GM18511 (cell line): Measurements from ENCODE around the gene MRPL16.
"Not testable (repeated sequence)": the region's sequence is repeated elsewhere in the genome, so short reads cannot be mapped to it uniquely, and the experiment has no call there.

ENCODE experiments used
- ATAC-seq: cut with Tn5 transposase; IDR thresholded peaks from one replicate; pipeline ENCODE4 v1.9.1; 2021; ENCODE audit warnings: mild to moderate bottlenecking, moderate library complexity; ENCODE audit not compliant: unreplicated experiment

MRPL16 gene

DNA sequence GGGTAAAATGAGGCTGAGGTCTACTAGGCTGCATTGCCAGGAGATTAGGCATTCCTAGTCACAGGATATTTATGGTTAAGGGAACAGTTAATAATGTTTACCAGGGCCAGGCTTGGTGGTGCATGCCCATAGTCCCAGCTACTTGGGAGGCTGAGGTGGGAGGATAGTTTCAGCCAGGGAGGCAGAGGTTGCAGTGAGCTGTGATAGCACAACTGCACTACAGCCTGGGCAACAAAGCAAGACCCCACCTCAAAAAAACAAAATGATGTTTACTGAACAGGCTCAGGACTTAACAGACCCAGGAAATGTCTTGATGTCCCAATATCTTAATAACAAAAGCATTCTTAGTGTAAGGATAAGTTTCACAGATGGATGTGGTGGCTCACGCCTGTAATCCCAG lies 2.8 kb upstream of the MRPL16 start:
- ATAC-seq: no peak

DNA sequence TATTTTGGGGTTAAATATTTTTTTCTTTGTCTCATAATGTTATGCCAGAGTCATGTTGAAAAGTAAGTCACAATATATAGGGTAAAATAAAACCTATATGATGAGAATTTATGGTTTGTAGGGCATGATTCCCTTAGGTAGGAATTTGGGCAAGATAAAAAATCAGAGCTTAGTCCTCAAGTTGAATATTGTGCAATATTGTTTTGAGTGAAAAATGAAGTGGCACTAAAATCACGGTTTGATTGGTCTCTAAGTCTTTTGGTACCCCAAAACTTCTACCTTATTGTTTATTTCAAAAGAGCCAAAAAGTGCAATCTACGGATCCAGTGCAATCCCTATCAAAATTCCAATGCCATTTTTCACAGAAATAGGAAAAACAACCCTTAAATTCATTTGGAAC lies 1.6 kb upstream of the MRPL16 start:
- ATAC-seq: no peak

DNA sequence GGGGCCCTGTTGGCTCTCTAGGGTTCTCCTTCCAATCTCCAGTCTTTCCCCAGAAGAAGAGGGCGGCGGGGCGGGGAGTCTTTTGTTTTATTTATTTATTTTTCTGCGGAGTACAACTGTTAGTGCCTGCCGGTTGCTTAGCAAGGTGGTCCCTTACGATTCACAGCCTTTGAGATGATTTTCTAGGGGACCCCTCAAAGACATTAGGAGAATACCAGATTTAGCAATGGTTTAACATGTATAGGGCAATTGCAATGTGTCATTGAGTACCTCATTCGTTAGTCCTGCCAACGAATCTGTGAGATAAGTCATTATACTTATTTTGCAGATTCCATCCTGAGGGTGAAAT lies 307 bp upstream of the MRPL16 start:
- ATAC-seq: peak; percentile 9

DNA sequence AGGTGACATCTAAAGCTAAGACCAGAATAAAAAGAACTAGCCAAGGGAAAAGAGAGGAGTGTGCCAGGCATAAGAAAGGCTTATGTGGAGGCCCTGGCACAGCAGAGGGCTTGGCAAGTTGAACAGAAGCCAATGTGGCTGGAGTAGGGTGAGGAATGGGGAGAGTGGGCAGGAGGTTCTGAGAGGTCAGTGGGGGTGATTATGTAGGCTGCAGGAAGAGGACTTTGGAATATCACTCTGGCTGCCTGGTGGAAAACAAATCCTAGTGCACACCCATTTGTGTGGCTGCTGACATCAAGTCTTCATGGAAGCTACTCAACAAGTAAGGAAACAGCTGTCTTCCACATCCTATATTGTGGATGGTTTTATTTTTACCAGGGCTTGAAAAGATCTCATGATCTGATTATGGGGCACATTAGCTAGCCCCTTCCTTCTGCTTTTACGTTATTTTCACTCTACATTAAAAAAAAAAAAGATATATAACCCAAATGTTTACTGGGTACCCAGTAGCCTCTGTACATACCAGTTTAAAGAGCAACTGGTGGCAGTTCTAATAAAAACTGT lies 3.4 kb downstream of the MRPL16 start:
- no peak for ATAC-seq

DNA sequence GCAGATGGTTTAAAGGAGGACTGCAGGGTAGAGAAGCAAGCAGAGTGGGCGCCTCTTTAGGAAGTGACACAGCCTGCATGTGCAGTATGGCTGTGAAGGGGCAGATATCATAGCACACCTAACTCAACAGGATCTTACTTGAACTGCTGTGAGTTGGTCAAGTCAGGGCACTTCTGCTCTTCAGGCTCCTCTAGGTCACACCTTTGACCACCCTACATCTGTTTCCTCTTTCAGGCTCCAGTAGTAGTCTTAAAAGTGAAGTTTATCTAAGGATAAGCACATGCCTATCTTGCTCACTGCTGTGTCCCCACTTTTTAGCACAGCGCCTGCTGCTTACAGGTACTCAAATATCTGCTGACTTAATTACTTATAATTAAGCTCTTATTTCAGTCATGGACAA lies 6.5 kb downstream of the MRPL16 start:
- ATAC-seq: no peak

DNA sequence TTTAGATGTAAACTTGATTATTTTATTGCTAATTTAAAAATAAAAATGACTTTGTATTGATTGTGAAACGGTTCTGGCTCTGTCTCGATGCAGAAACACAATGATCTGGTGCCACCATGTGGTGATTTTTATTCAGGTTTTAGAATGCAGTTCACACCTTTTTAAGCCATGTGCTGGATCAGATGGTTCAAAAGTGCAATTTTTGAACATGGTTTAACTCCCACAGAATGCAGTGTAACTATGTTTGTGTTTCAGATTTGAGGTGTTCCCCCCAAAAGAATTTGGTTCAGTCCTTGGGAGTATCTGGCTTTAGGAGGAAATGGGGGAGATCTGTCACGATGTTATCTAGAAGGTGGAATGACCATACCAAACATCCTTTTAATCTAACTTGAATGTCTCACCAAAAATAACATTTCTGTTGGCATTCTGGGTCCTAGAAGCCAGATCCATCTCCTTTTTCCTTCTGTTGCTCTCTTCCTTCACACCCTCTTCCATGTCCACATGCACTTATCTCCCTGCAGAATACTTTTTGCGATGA lies 7.9 kb downstream of the MRPL16 start:
- ATAC-seq: peak; percentile 66

DNA sequence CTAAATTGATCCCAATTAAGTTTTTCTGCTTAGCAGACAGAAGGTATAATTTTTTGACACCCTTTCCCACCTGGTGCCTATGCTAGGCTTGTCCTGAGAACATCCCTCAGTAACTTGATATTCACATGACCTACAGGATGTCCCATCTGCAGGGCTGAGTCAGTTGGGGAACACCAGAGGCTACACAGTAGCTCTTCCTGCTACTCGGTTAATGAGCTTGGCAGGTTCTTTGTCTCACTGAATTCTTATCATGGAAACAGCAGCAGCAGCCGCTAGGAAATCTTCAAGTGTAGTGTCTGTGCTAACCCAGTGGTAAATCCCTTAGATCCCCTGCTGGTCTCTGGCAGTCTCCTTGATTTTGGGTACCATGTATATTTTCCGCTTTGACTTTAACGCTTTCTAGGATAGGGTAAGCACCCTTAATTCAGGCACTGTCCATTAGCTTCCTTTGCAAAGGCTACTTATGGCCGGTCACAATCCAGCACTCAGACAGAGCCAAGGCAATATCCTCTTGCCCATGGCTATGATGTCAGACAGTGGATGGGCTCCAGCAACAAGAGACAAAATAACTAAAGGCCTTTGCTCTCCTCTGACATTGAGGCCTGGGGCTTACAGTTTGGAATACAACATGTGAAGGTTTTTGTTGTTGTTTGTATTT lies 8.5 kb downstream of the MRPL16 start:
- ATAC-seq: peak; percentile 36

DNA sequence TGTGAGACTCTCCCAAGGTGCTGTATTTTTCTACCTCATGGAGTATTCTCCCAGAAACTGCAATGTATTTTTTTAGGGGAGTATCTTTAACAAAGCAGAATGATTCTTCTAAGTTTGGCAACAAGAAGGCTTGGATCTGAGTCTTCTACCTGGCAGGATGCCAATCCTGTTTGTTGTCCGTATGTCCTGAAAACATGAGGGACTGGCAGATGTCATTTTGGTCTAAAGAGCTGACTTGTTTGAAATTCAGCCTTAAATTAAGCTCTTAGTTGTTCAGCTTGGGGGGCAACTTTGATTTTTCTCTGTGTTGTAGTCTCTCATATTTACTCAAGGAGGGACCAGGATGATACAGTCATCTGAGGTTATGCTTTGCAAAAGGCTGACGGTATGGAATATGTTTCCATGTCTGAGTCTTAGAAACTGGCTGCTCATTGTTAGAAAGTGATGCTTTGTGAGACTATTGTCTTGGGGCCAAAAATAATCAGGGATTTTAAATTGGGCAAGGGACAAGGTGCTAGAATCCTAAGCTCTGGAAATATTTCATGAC lies 9.3 kb downstream of the MRPL16 start:
- ATAC-seq: no peak

DNA sequence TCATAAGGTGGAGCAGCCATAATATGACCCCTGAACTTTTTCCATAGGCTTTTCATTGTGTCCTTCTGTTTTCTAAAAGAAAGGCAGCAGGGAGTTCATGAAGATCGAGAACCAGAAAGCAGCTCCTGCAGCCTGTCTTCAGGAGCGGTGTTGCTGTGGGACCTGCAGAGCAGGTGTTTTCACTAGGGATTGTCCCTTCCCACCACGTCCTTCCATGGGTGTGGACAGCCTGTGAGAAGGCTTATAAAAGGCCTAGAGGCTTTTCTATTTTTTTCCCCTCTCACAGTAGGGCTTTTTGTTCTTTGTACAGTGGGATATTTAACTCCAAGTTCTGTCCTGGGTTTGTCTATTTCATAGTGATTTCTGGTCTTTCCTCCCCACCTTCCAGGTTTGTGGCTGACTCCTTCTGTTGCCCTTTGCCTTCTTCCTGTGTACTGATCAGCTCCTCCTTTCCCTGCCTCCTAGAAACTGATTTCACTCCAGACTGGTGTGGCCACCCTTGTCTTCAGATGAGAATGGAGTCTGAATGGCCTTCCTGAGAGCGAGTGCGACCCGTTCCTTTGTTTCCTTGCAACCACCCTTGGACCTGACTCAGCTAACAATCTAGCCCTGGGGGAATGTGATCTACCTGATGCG lies 10.1 kb downstream of the MRPL16 start:
- ATAC-seq: no peak

DNA sequence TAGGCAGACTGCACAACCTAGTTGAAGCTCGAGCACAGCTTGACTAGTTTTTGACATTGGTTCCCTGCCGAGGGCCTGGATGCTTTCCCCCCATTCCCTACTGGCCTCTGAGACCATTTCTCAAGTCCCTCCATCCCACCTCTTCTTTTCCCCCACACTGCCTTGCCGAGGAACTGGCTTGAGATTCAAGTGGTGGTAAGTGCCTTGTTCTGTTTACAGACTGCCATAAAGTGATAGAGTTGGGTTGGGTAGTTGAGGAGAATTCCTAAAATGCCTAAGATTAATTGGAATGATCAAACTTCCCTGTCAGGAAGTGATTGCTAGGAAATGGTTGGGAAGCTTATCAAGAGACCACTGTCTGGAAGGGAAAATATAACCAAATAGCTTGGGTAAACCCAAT lies 16.2 kb downstream of the MRPL16 start:
- ATAC-seq: no peak

DNA sequence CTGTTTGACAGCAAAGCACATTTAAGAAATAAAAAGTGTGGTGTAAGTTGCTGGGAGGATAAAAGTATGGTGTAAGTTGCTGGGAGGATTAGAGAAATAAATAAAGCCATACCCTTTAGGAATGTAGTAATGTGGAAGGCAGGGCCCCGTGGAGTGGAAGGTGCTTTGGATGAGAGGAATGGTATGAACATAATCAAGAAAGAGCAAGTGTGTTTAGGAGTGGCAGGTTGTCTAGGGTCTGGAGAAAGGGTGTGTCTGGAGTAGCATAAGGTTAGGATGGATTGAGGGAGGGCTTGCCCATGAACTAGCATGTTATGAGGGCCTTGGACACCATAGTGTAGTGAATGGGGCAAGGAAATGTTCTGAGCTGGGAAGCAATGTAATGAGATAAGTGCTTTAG lies 18.1 kb downstream of the MRPL16 start:
- ATAC-seq: no peak

DNA sequence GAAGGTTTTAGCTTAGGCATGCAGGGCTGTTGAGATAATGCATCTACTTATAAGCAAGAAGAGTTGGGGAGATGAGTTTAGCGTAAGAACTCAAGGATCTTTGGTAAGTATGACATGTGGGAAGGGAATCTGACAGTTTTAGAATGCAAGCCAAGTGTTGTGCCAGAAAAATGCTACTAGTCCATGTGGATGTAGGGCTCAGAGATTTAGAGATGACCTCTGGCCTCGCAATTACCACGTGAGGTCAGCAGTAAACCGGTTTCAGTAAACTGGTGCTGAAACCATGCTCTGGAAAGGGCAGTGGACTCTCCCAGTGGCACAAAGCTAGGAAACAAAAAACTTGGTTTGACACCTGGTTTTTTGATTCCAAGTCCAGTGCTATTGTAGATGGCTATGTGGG lies 18.9 kb downstream of the MRPL16 start:
- no peak for ATAC-seq

DNA sequence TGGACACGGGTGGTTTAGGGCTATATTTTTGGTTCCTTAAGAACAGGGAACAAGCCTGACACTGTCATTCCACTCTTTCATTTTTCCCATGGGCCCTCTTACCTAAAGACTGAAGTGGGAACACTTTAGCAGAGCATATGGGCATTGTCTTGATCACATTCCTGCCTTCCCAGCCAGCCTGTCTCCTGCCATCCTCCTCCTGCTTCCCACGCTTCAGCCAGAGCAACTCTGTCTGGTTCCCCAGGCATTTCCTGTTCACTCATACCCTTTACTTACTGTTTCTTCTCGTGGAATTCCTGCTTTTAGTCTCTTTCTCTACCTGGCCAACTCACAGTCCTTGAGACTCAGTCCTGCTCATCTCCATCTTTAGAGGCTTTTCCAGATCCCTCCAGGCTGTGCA lies 22.8 kb downstream of the MRPL16 start:
- ATAC-seq: no peak

DNA sequence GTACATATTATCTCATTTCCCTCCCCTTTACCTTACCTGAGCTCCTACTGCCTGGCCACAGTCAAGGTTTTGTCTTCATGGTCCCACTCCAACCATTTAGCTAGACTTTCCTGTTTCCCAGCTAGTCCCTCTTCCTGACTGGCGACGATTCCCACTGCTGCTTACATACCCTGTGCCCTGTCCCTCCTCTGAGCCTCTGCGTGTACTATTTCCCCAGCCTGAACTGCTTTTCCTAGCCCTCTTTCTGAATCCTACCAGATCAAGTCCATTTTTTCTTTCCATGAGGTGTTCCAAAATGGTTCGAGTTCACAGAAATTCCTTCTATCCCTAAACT lies 23.4 kb downstream of the MRPL16 start:
- ATAC-seq: no peak

DNA sequence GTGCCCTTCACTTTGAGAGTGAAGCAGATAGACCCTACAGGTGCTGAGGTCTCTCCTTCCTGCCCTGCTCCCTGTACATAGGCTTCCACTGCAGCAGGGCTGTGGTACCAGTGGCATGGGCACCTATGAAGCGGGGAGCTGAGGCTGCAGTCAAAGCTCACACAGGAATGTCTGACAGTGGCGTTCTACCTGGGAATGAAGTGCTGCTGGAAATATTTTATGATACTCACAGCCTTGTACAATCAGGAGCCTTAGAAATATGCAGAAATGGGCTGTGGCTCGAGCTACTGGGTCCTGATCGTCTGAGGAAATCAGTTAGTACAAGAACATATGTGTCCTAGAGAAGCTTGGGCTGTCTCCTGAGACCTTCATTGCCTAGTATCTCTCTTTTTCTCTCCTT lies 24.8 kb downstream of the MRPL16 start:
- no peak for ATAC-seq

DNA sequence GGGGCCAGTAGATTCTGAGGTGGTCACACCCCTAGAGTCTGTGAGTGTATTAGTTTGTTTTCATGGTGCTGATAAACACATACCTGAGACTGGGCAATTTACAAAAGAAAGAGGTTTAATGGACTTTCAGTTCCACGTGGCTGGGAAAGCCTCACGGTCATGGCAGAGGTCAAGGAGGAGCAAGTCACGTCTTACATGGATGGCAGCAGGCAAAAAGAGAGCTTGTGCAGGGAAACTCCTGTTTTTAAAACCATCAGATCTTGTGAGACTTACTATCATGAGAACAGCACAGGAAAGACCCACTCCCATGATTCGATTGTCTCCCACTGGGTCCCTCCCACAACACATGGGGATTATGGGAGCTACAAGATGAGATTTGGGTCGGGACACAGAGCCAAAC lies 26.1 kb downstream of the MRPL16 start:
- not testable (repeated sequence) for ATAC-seq

DNA sequence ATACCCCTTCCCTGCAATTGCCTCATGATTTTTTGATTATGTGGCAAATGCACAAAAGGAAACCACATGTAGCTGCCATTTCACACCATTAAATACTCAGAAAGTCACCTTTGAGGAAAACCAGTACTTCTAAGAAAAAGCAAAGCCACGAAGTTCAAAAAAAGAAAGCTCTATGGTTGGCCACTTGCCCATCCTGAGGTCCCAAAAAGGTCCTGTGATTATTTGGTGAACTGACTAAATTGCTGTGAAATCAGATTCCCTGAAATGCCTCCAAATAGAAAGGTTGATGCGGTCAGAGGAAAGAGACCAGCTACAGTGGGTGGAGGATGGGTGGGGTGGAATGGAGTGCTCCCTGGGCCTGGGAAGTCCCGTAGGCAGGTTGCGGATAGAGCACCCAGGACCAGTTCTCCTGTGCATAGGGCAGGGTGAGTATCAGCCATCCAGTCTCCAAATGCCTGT lies 26.9 kb downstream of the MRPL16 start:
- ATAC-seq: no peak

DNA sequence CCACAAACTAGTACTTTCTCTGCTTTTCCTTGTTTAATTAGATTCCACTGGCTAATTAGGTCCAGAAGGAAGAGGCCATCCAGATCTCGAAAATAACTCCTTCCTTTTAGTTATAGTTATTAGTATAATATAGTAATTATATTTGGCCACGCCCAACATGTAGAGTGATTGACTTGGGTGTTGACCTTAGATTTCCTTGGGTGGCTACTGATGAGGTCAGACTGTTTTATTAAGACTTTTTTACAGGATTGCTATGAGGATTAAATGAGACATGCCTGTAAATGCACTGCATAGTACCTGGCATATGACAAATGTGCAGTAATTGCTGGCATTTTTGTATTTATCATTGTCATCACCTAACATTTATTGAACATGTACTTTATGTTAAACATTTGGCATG lies 28.5 kb downstream of the MRPL16 start:
- no peak for ATAC-seq

DNA sequence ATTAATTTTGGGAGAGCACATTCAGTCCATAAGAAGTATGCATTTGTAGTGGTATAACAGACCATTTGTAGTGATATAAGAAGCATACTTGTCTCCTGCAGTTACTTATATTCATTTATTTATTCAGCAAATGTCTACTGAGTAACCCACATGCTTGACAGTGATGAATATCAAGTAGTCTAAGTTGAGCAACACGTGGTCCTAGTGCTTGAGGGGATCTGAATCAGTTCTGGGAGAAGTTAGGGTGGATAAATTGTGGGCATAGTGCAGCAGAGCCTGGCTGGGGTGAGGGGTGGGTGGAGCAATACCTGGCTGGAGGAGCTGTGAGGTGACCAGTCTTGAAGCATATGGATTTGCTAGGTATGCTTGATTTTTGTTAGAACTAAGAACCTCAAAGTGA lies 31.1 kb downstream of the MRPL16 start:
- ATAC-seq: no peak

DNA sequence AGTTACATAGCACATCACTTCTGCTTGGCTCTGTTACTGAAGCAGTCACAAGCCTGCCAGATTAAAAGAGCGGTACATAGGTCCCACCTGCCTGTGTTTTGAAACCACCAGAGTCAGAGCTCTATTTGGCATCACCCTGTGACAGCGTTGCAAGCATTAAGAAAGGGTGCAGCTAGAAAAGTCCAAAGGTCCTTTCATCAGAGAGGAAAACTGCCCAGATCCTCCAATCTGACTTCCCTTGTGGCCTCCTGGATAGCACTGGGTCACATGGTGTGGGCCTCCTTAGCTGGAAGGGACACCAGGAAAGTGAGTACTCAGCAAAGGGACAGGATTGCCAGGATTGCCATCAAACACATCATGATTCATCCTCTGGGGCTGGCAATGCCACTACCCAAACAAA lies 32.5 kb downstream of the MRPL16 start:
- no peak for ATAC-seq

DNA sequence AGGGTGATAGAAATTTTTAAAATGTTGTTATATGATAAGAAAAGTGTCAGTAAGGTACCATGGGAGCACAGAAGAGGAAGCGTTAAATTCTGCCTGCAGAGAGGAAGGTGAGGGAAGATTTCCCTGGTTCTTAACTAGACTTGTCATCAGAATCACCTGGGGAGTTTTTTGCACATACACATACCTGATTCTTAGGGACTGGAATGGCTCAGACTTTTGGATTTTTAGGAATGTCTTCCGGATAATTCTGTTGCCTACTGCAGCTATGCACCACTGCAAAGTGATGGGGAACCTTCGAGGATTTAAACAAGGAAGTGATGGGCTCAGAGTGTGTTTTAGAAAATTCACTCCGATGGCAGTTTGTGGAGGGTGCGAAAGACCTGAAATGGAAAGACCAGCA lies 33.5 kb downstream of the MRPL16 start:
- ATAC-seq: no peak
